ENCODE measurements around the gene OR52W1. TPM values are rescaled to one million over a fixed set of nuclear protein-coding genes. Genes with fewer than 3 reads are reported as not detected.
"Not testable (repeated sequence)": the region's sequence is repeated elsewhere in the genome, so short reads cannot be mapped to it uniquely, and the experiment has no call there.

The OR52W1 gene
- total and polyA plus RNA-seq, 2 donors from 2014 or later = not detected

- FAIRE-seq (no peak), DNase-seq (no peak)
- H3K27me3 ChIP-seq (ENCODE audit: control insufficient read depth, insufficient read depth, low read length) = no peaks in the 10 kb centered on the region
- H3K36me3 ChIP-seq (ENCODE audit: control insufficient read depth in 2 of 3, insufficient read depth in 3 of 3, low read length in 3 of 3) = no peaks in the 10 kb centered on the region
- no peak for TF ChIP-seq CTCF (IDR thresholded peaks at IDR 0.05; ENCODE audit: borderline replicate concordance, extremely low read depth, insufficient read depth)
- H3K27ac ChIP-seq (ENCODE audit: low read depth in 2 of 2, low read length in 2 of 2) = no peak overlapping the region
- no peak overlapping the region for H3K9ac ChIP-seq (ENCODE audit: low read length in 3 of 3)
- H3K4me1 ChIP-seq (ENCODE audit: control insufficient read depth in 2 of 3, insufficient read depth in 2 of 3, low read depth in 1 of 3, low read length in 3 of 3) = no peaks in the 10 kb centered on the region
- intact Hi-C loops (cut with DNase I) = no loop called here
- H3K9me3 ChIP-seq (ENCODE audit: control insufficient read depth in 2 of 3, insufficient read depth in 1 of 3, low read length in 3 of 3) = no peaks in the 10 kb centered on the region
- no peak overlapping the region for H3K4me3 ChIP-seq (ENCODE audit: low read length in 3 of 3)
Measured at GRCh38 chr11:6245536-6245935, 46.5 kb downstream of the OR52W1 start.

- Histone ChIP-seq H3K4me3 (ENCODE audit: low read length in 3 of 3) (no peak overlapping the region), H3K27me3 (ENCODE audit: control insufficient read depth, insufficient read depth, low read length) (no peaks in the 10 kb centered on the region), H3K4me1 (ENCODE audit: control insufficient read depth in 2 of 3, insufficient read depth in 2 of 3, low read depth in 1 of 3, low read length in 3 of 3) (no peaks in the 10 kb centered on the region), H3K9me3 (ENCODE audit: control insufficient read depth in 2 of 3, insufficient read depth in 1 of 3, low read length in 3 of 3) (no peaks in the 10 kb centered on the region), H3K27ac (ENCODE audit: low read depth in 2 of 2, low read length in 2 of 2) (no peak overlapping the region), H3K36me3 (ENCODE audit: control insufficient read depth in 2 of 3, insufficient read depth in 3 of 3, low read length in 3 of 3) (no peaks in the 10 kb centered on the region), H3K9ac (ENCODE audit: low read length in 3 of 3) (no peak overlapping the region)
- no peak for TF ChIP-seq CTCF (IDR thresholded peaks at IDR 0.05; ENCODE audit: borderline replicate concordance, extremely low read depth, insufficient read depth)
- FAIRE-seq = no peak
- DNase-seq = no peak
- intact Hi-C loops (cut with DNase I) = no loop called here
Measured at GRCh38 chr11:6248248-6248647, 49.2 kb downstream of the OR52W1 start.

GRCh38 chr11:6248897-6249296, 49.9 kb downstream of the OR52W1 start:
- DNase-seq; H3K9ac ChIP-seq (ENCODE audit: low read length in 3 of 3); FAIRE-seq; H3K27me3 ChIP-seq (ENCODE audit: control insufficient read depth, insufficient read depth, low read length); H3K4me1 ChIP-seq (ENCODE audit: control insufficient read depth in 2 of 3, insufficient read depth in 2 of 3, low read depth in 1 of 3, low read length in 3 of 3); H3K9me3 ChIP-seq (ENCODE audit: control insufficient read depth in 2 of 3, insufficient read depth in 1 of 3, low read length in 3 of 3); H3K36me3 ChIP-seq (ENCODE audit: control insufficient read depth in 2 of 3, insufficient read depth in 3 of 3, low read length in 3 of 3); intact Hi-C loops (cut with DNase I); H3K27ac ChIP-seq (ENCODE audit: low read depth in 2 of 2, low read length in 2 of 2); H3K4me3 ChIP-seq (ENCODE audit: low read length in 3 of 3): not testable (repeated sequence)

Other genes with a start within 250 kb of the OR52W1 start
- not detected for gene OR56A5, start 230.7 kb upstream of the OR52W1 start, total RNA-seq
- gene OR56A5, start 230.7 kb upstream of the OR52W1 start, polyA plus RNA-seq (ENCODE audit: insufficient read depth, low read depth, low replicate concordance) = not detected
- not detected for gene OR52L1, start 212.2 kb upstream of the OR52W1 start, total RNA-seq
- not detected for gene OR52L1, start 212.2 kb upstream of the OR52W1 start, polyA plus RNA-seq (ENCODE audit: insufficient read depth, low read depth, low replicate concordance)
- gene OR56A4, start 192.3 kb upstream of the OR52W1 start, total RNA-seq = 0.09 TPM
- not detected for gene OR56A4, start 192.3 kb upstream of the OR52W1 start, polyA plus RNA-seq (ENCODE audit: insufficient read depth, low read depth, low replicate concordance)
- 0.03 TPM for gene OR56A1, start 168.5 kb upstream of the OR52W1 start, total RNA-seq
- gene OR56A1, start 168.5 kb upstream of the OR52W1 start, polyA plus RNA-seq (ENCODE audit: insufficient read depth, low read depth, low replicate concordance) = not detected
- gene OR56B4, start 91.5 kb upstream of the OR52W1 start, total RNA-seq = not detected
- gene OR56B4, start 91.5 kb upstream of the OR52W1 start, polyA plus RNA-seq (ENCODE audit: insufficient read depth, low read depth, low replicate concordance) = not detected
- gene OR52B2, start 28.9 kb upstream of the OR52W1 start, total RNA-seq = not detected
- not detected for gene OR52B2, start 28.9 kb upstream of the OR52W1 start, polyA plus RNA-seq (ENCODE audit: insufficient read depth, low read depth, low replicate concordance)
- gene C11orf42, start 6.3 kb downstream of the OR52W1 start, total RNA-seq = not detected
- not detected for gene C11orf42, start 6.3 kb downstream of the OR52W1 start, polyA plus RNA-seq (ENCODE audit: insufficient read depth, low read depth, low replicate concordance)
- gene FHIP1B, start 35.4 kb downstream of the OR52W1 start, total RNA-seq = 42.5 TPM
- gene FHIP1B, start 35.4 kb downstream of the OR52W1 start, polyA plus RNA-seq (ENCODE audit: insufficient read depth, low read depth, low replicate concordance) = 35.1 TPM
- gene CNGA4, start 39.9 kb downstream of the OR52W1 start, total RNA-seq = 0.22 TPM
- gene CNGA4, start 39.9 kb downstream of the OR52W1 start, polyA plus RNA-seq (ENCODE audit: insufficient read depth, low read depth, low replicate concordance) = not detected
- not detected for gene CCKBR, start 60.6 kb downstream of the OR52W1 start, total RNA-seq
- not detected for gene CCKBR, start 60.6 kb downstream of the OR52W1 start, polyA plus RNA-seq (ENCODE audit: insufficient read depth, low read depth, low replicate concordance)
- 58.1 TPM for gene CAVIN3, start 121.3 kb downstream of the OR52W1 start, total RNA-seq
- 55.1 TPM for gene CAVIN3, start 121.3 kb downstream of the OR52W1 start, polyA plus RNA-seq (ENCODE audit: insufficient read depth, low read depth, low replicate concordance)
- gene SMPD1, start 191.2 kb downstream of the OR52W1 start, total RNA-seq = 76.0 TPM
- gene SMPD1, start 191.2 kb downstream of the OR52W1 start, polyA plus RNA-seq (ENCODE audit: insufficient read depth, low read depth, low replicate concordance) = 155 TPM
- gene APBB1, start 219.9 kb downstream of the OR52W1 start, total RNA-seq = 43.7 TPM
- 67.2 TPM for gene APBB1, start 219.9 kb downstream of the OR52W1 start, polyA plus RNA-seq (ENCODE audit: insufficient read depth, low read depth, low replicate concordance)
- gene HPX, start 241.8 kb downstream of the OR52W1 start, total RNA-seq = 1.3 TPM
- gene HPX, start 241.8 kb downstream of the OR52W1 start, polyA plus RNA-seq (ENCODE audit: insufficient read depth, low read depth, low replicate concordance) = 0.88 TPM